Tibial nerve (tissue), 4 donors: Measurements from ENCODE around the gene MAPK4. TPM values are rescaled to one million over a fixed set of nuclear protein-coding genes. Genes with fewer than 3 reads are reported as not detected.

Experiments used
- DNase-seq, 2 donors: peaks; one replicate each; pipeline ENCODE4 v3.0.0-alpha.2; 2019; ENCODE audit warnings: low spot score in 2 of 2
- H3K27ac ChIP-seq, 4 donors: fragments of 200-600 bp; sonication (generic) in 3 of 4; one replicate each; pipeline ENCODE4 v1.5.1; 2017 to 2019; ENCODE audit warnings: mild to moderate bottlenecking in 1 of 4
- H3K27me3 ChIP-seq, 2 donors: fragments of 200-600 bp; sonication (generic) in 1 of 2; one replicate each; pipeline versions ENCODE4 v1.5.1 to v1.6.0; 2017 to 2019
- H3K36me3 ChIP-seq, 3 donors: fragments of 200-600 bp; sonication (generic); one replicate each; pipeline ENCODE4 v1.5.1; 2018 to 2019
- H3K4me1 ChIP-seq, 4 donors: fragments of 200-600 bp; sonication (generic) in 3 of 4; one replicate each; pipeline ENCODE4 v1.5.1; 2017 to 2019
- H3K4me3 ChIP-seq, 4 donors: fragments of 200-600 bp; sonication (generic) in 3 of 4; one replicate each; pipeline ENCODE4 v1.5.1; 2017 to 2019; ENCODE audit warnings: mild to moderate bottlenecking in 1 of 4, moderate library complexity in 1 of 4
- H3K9me3 ChIP-seq, 4 donors: fragments of 200-600 bp; sonication (generic) in 3 of 4; one replicate each; pipeline ENCODE4 v1.5.1; 2017 to 2019
- EP300 ChIP-seq, 2 donors: sonication (generic); formaldehyde crosslinking; IDR thresholded peaks; one replicate each; pipeline ENCODE4 v1.6.1; 2017; ENCODE audit warnings: antibody characterized with exemption in 2 of 2, mild to moderate bottlenecking in 1 of 2
- POLR2A ChIP-seq, 2 donors: fragments of 450-650 bp; IDR thresholded peaks; one replicate each; pipeline ENCODE4 v1.6.1; 2017; ENCODE audit warnings: antibody characterized with exemption in 2 of 2, mild to moderate bottlenecking in 2 of 2, moderate library complexity in 2 of 2
- WGBS, 2 donors: methylation state at CpG; one replicate each; pipeline ENCODE4 v1.1.5; 2018; 5-methylcytosine and 5-hydroxymethylcytosine counted together
- total RNA-seq, 4 donors: library from RNA; depleted of rRNA; stranded (reverse); fragments of >200 nt; gene quantifications; one replicate each; pipeline ENCODE4 v1.1.0, GENCODE V29; 2016
- TF ChIP-seq, protein P1 (sequence below), 5 experiments: fragments of 200-600 bp in 3 of 5; fragments of 450-650 bp in 2 of 5; sonication (generic) in 3 of 5; IDR thresholded peaks; one replicate each; pipeline ENCODE4 v1.5.1; 2016 to 2019; ENCODE audit warnings: antibody characterized with exemption in 5 of 5, mild to moderate bottlenecking in 3 of 5, moderate library complexity in 2 of 5

MAPK4 gene
- total RNA-seq, 4 donors from 2014 or later = 1.4 to 10.8 (median 2.3) TPM

GRCh38 chr18:50653402-50654093, 93.7 kb downstream of the MAPK4 start:
- WGBS, 2 donors = 80 to 82% methylated on average over 11 of the region's 11 CpGs
- Histone ChIP-seq H3K9me3 (no peaks in the 10 kb centered on the region), H3K27me3 (no peaks in the 10 kb centered on the region), H3K4me3 (no peak overlapping the region), H3K36me3 (no peaks in the 10 kb centered on the region), H3K27ac (peak overlapping the region in 1 of 4 donors; percentile 65), H3K4me1 (peaks cover 0 to 18% (median 0%) of the 10 kb centered on the region in 4 donors)
- TF ChIP-seq POLR2A (IDR thresholded peaks at IDR 0.05) (no peak), EP300 (IDR thresholded peaks at IDR 0.05) (no peak)
- TF ChIP-seq, protein P1, sequence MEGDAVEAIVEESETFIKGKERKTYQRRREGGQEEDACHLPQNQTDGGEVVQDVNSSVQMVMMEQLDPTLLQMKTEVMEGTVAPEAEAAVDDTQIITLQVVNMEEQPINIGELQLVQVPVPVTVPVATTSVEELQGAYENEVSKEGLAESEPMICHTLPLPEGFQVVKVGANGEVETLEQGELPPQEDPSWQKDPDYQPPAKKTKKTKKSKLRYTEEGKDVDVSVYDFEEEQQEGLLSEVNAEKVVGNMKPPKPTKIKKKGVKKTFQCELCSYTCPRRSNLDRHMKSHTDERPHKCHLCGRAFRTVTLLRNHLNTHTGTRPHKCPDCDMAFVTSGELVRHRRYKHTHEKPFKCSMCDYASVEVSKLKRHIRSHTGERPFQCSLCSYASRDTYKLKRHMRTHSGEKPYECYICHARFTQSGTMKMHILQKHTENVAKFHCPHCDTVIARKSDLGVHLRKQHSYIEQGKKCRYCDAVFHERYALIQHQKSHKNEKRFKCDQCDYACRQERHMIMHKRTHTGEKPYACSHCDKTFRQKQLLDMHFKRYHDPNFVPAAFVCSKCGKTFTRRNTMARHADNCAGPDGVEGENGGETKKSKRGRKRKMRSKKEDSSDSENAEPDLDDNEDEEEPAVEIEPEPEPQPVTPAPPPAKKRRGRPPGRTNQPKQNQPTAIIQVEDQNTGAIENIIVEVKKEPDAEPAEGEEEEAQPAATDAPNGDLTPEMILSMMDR (IDR thresholded peaks at IDR 0.05) = no peak
- peak in 1 of 2 donors; percentile 19 for DNase-seq

GRCh38 chr18:50654211-50654610, 94.3 kb downstream of the MAPK4 start:
- Histone ChIP-seq H3K9me3 (no peaks in the 10 kb centered on the region), H3K4me3 (no peak overlapping the region), H3K27ac (peak overlapping the region in 1 of 4 donors; percentile 65), H3K27me3 (no peaks in the 10 kb centered on the region), H3K4me1 (peaks cover 0 to 18% (median 0%) of the 10 kb centered on the region in 4 donors), H3K36me3 (no peaks in the 10 kb centered on the region)
- TF ChIP-seq EP300 (IDR thresholded peaks at IDR 0.05) (no peak), POLR2A (IDR thresholded peaks at IDR 0.05) (no peak)
- TF ChIP-seq, protein P1 (IDR thresholded peaks at IDR 0.05) = no peak
- 60 to 63% methylated on average over 2 of the region's 2 CpGs for WGBS, 2 donors
- no peak for DNase-seq

GRCh38 chr18:50654658-50655550, 95.0 kb downstream of the MAPK4 start:
- no peaks in the 10 kb centered on the region for H3K27me3 ChIP-seq
- H3K27ac ChIP-seq = peak overlapping the region in 2 of 4 donors; percentile 39 to 65
- 50 to 53% methylated on average over 16 to 17 of the region's 17 CpGs for WGBS, 2 donors
- H3K4me1 ChIP-seq = peaks cover 0 to 18% (median 0%) of the 10 kb centered on the region in 4 donors
- peak in 1 of 2 donors; percentile 16 for DNase-seq
- H3K4me3 ChIP-seq = no peak overlapping the region
- H3K9me3 ChIP-seq = no peaks in the 10 kb centered on the region
- TF ChIP-seq POLR2A (IDR thresholded peaks at IDR 0.05) (no peak), EP300 (IDR thresholded peaks at IDR 0.05) (no peak)
- TF ChIP-seq, protein P1 (IDR thresholded peaks at IDR 0.05) = no peak
- H3K36me3 ChIP-seq = no peaks in the 10 kb centered on the region

DNA sequence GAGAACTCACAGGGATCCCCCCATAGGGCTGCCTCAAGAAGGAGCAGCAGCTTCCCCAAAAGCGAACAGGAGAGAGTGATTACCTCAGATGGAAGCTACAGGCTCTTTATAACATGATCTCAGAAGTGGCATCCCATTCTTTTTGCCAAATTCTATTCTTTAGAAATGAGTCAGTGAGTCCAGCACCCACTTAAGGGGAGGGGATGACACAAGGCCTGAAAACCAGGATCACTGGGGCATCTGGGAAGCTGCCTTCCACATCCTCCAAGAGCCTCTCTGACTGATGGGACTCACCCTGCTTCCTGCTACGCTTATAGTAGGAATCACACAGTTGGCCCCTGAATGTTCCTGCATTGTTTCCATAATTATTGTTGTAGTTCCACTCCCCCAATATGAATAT, 96.5 kb downstream of the MAPK4 start:
- TF ChIP-seq EP300 (IDR thresholded peaks at IDR 0.05) = no peak
- TF ChIP-seq, protein P1 (IDR thresholded peaks at IDR 0.05) = no peak
- TF ChIP-seq POLR2A (IDR thresholded peaks at IDR 0.05) = no peak
- no peak overlapping the region for H3K27ac ChIP-seq
- no peaks in the 10 kb centered on the region for H3K36me3 ChIP-seq
- no peaks in the 10 kb centered on the region for H3K27me3 ChIP-seq
- H3K4me1 ChIP-seq = peaks cover 0 to 18% (median 0%) of the 10 kb centered on the region in 4 donors
- H3K9me3 ChIP-seq = peaks cover 0 to 4% (median 0%) of the 10 kb centered on the region in 4 donors
- DNase-seq = no peak
- H3K4me3 ChIP-seq = no peak overlapping the region
- 82 to 97% methylated on average over 2 of the region's 2 CpGs for WGBS, 2 donors
